A673 (cell line): ENCODE data around the gene DIP2B.

Experiments used
- EZH2 ChIP-seq: fragments of 200-600 bp; sonication (generic); IDR thresholded peaks from 2 replicates; pipeline ENCODE4 v1.6.1; 2017; ENCODE audit warnings: borderline replicate concordance, low read depth, mild to moderate bottlenecking, mixed read lengths, antibody characterized with exemption, low read length; ENCODE audit not compliant: poor library complexity, severe bottlenecking
- TF ChIP-seq, protein P1 (sequence below): fragments of 300-800, 200-600 bp; sonication (generic); conservative IDR thresholded peaks from 2 replicates; pipeline ENCODE4 v1.5.1; 2017; ENCODE audit warnings: low read depth, mild to moderate bottlenecking, antibody characterized with exemption, low read length, moderate library complexity, mixed read lengths

DNA sequence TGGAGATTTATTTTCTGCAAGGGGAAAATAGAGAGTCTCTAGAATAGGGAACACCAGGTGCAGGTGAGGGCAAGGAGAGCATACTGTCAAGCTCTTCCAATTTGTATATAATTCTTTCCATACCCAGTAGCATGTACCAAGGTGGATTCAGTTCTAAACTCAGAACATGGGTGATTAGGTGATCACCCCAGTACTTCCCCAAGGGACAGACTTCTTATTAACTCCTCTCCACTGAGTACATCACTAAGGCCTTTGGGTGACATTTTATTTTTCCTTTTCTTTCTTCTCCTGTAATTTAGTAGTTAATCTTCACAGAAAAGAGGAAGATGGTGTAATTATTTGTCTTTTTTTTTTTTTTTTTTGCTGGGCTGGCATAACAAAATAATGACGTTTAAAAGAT lies 54.2 kb downstream of the DIP2B start:
- TF ChIP-seq, protein P1, sequence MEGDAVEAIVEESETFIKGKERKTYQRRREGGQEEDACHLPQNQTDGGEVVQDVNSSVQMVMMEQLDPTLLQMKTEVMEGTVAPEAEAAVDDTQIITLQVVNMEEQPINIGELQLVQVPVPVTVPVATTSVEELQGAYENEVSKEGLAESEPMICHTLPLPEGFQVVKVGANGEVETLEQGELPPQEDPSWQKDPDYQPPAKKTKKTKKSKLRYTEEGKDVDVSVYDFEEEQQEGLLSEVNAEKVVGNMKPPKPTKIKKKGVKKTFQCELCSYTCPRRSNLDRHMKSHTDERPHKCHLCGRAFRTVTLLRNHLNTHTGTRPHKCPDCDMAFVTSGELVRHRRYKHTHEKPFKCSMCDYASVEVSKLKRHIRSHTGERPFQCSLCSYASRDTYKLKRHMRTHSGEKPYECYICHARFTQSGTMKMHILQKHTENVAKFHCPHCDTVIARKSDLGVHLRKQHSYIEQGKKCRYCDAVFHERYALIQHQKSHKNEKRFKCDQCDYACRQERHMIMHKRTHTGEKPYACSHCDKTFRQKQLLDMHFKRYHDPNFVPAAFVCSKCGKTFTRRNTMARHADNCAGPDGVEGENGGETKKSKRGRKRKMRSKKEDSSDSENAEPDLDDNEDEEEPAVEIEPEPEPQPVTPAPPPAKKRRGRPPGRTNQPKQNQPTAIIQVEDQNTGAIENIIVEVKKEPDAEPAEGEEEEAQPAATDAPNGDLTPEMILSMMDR, result no peak
- no peak for TF ChIP-seq EZH2
